IPS-18a (cell line): ENCODE results near the gene IQGAP2.

Experiments
- H3K27ac ChIP-seq: one replicate; pipeline ENCODE4 v1.5.1; 2013; ENCODE audit warnings: low read length
- H3K27me3 ChIP-seq: one replicate; pipeline ENCODE4 v1.6.1; 2013; ENCODE audit warnings: mild to moderate bottlenecking, low read length; ENCODE audit not compliant: control insufficient read depth, insufficient read depth
- H3K36me3 ChIP-seq: one replicate; pipeline ENCODE4 v1.6.1; 2013; ENCODE audit warnings: low read depth, low read length; ENCODE audit not compliant: control insufficient read depth
- H3K4me1 ChIP-seq: one replicate; pipeline ENCODE4 v1.6.1; 2013; ENCODE audit warnings: low read depth, low read length; ENCODE audit not compliant: control insufficient read depth
- H3K4me3 ChIP-seq: one replicate; pipeline ENCODE4 v1.5.1; 2013; ENCODE audit warnings: low read length
- H3K9ac ChIP-seq: one replicate; pipeline ENCODE4 v1.6.1; 2013; ENCODE audit warnings: mild to moderate bottlenecking, low read length, moderate library complexity
- H3K9me3 ChIP-seq: one replicate; pipeline ENCODE4 v1.6.1; 2013; ENCODE audit warnings: low read depth, low read length; ENCODE audit not compliant: control insufficient read depth

IQGAP2 gene

DNA sequence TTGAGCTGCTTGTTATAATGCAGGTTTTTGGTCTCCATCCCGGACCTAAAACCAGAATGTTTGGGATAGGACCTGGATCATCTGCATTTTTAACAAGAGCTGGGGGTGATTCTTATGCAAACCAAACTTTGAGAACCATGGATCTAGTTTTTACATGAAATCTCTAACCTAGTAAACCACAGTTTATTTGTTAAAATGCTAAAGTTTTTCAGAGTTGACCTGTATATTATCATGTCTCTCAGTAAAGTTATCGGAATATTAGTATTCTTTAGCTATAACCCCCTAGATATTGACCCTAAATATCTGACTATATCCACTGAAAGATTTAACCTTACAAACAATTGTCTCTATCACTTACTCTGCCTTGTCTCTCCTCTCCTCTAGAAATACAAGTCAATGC lies 341.5 kb downstream of the IQGAP2 start:
- peaks cover 5% of the 10 kb centered on the region for H3K4me1 ChIP-seq

GRCh38 chr5:76745670-76746069 lies 342.6 kb downstream of the IQGAP2 start:
- H3K4me1 ChIP-seq = peaks cover 5% of the 10 kb centered on the region
- H3K4me3 ChIP-seq = no peak overlapping the region
- no peaks in the 10 kb centered on the region for H3K9me3 ChIP-seq
- no peak overlapping the region for H3K9ac ChIP-seq
- no peak overlapping the region for H3K27ac ChIP-seq
- H3K27me3 ChIP-seq = no peaks in the 10 kb centered on the region
- H3K36me3 ChIP-seq = no peaks in the 10 kb centered on the region

More for the DNA sequence above, 341.5 kb downstream of the IQGAP2 start:
- Histone ChIP-seq H3K9me3 (no peaks in the 10 kb centered on the region), H3K4me3 (no peak overlapping the region), H3K27me3 (no peaks in the 10 kb centered on the region), H3K9ac (no peak overlapping the region), H3K36me3 (no peaks in the 10 kb centered on the region), H3K27ac (no peak overlapping the region)

DNA sequence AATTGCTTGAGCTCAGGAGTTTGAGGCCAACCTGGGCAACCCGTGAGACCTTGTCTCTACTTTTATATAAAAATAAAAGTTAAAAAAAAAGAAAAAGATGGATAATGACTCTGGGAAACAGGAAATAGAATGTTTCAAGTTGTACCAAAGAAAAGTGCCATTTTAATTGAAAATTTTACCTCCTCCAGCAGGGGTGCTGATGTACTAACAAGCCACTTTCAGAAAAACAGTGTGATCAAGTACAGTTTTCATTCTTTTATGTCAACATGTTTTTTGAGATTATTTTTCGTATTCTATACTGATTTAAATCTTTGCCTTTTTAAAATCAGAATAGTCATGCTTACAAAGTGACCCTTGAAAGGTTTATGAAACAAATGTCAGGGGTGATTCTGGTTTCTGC lies 343.6 kb downstream of the IQGAP2 start:
- peaks cover 5% of the 10 kb centered on the region for H3K4me1 ChIP-seq

DNA sequence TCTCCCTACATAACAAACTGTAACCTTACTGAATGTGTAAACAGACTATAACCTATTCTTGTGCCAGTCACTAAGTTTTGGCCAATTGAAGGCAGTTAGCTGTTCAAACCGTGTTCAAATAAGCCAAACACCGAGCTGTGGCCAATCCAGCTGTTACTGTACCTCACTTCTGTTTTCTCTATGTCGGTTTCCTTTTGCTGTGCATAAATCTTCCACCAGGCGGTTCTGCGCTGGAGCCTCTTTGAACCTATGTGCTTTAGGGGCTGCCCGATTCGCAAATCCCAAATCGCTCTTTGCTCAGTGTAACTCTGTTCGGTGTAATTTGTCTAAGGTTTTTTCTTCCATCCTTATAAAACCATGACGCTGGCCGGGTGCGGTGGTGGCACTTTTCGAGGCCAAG lies 344.6 kb downstream of the IQGAP2 start:
- no peak overlapping the region for H3K9ac ChIP-seq
- no peaks in the 10 kb centered on the region for H3K36me3 ChIP-seq
- no peak overlapping the region for H3K4me3 ChIP-seq
- H3K9me3 ChIP-seq = no peaks in the 10 kb centered on the region
- no peak overlapping the region for H3K27ac ChIP-seq
- no peaks in the 10 kb centered on the region for H3K27me3 ChIP-seq
- peaks cover 5% of the 10 kb centered on the region for H3K4me1 ChIP-seq

More for the DNA sequence above, 343.6 kb downstream of the IQGAP2 start:
- no peaks in the 10 kb centered on the region for H3K9me3 ChIP-seq
- H3K27ac ChIP-seq = no peak overlapping the region
- no peaks in the 10 kb centered on the region for H3K27me3 ChIP-seq
- H3K9ac ChIP-seq = no peak overlapping the region
- no peaks in the 10 kb centered on the region for H3K36me3 ChIP-seq
- no peak overlapping the region for H3K4me3 ChIP-seq

DNA sequence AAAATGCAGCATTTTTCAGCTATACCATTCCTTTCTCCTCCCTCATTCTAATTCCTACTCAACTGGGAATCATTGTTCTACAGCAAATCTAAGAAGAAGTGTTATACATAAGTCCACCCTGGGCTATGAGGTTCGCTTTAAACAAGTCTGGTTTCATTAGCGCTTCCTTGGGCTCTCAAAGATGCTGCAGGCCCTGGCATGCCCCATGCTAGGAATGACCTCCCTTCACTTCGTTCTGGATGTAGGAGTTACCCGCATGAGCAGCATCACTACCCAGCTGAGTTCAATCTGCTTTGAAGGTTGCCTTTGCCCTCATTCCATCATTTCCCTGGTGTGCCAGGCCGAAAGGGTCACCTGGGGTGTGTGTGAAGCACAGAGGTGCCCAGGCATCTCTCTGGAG lies 348.2 kb downstream of the IQGAP2 start:
- Histone ChIP-seq H3K4me3 (no peak overlapping the region), H3K27ac (no peak overlapping the region), H3K27me3 (no peaks in the 10 kb centered on the region), H3K36me3 (no peaks in the 10 kb centered on the region), H3K9ac (no peak overlapping the region), H3K4me1 (no peaks in the 10 kb centered on the region), H3K9me3 (no peaks in the 10 kb centered on the region)

- Histone ChIP-seq H3K4me1 (no peaks in the 10 kb centered on the region), H3K9me3 (no peaks in the 10 kb centered on the region), H3K9ac (no peak overlapping the region), H3K36me3 (no peaks in the 10 kb centered on the region), H3K4me3 (no peak overlapping the region), H3K27me3 (no peaks in the 10 kb centered on the region), H3K27ac (no peak overlapping the region)
Measured at GRCh38 chr5:76754668-76755078, 351.6 kb downstream of the IQGAP2 start.

- H3K36me3 ChIP-seq = no peaks in the 10 kb centered on the region
- H3K27me3 ChIP-seq = no peaks in the 10 kb centered on the region
- no peak overlapping the region for H3K4me3 ChIP-seq
- H3K9ac ChIP-seq = no peak overlapping the region
- no peaks in the 10 kb centered on the region for H3K4me1 ChIP-seq
- no peaks in the 10 kb centered on the region for H3K9me3 ChIP-seq
- H3K27ac ChIP-seq = no peak overlapping the region
Measured at GRCh38 chr5:76755779-76756637, 352.9 kb downstream of the IQGAP2 start.

DNA sequence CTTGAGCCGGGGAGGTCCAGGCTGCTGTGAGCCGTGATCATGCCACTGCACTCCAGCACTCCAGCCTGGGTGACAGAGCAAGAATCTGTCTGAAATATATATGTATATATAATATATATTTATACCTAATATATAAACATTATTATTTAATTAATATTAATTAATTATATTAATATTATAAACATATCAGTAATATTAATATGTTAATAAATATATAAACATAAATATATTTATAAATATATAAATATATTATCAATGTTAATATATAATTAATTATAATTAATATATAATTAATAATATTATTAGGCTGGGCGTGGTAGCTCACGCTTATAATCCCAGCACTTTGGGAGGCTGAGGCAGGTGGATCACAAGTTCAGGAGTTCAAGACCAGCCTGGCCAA lies 354.0 kb downstream of the IQGAP2 start:
- H3K27ac ChIP-seq = no peak overlapping the region
- no peaks in the 10 kb centered on the region for H3K9me3 ChIP-seq
- H3K27me3 ChIP-seq = no peaks in the 10 kb centered on the region
- no peak overlapping the region for H3K4me3 ChIP-seq
- no peaks in the 10 kb centered on the region for H3K4me1 ChIP-seq
- no peak overlapping the region for H3K9ac ChIP-seq
- H3K36me3 ChIP-seq = no peaks in the 10 kb centered on the region
